ENCODE measurements around the gene ZNF552. TPM values are rescaled to one million over a fixed set of nuclear protein-coding genes. Genes with fewer than 3 reads are reported as not detected.

The ZNF552 gene
- total RNA-seq, 4 donors from 2014 or later = 1.2 to 2.3 (median 1.8) TPM

DNA sequence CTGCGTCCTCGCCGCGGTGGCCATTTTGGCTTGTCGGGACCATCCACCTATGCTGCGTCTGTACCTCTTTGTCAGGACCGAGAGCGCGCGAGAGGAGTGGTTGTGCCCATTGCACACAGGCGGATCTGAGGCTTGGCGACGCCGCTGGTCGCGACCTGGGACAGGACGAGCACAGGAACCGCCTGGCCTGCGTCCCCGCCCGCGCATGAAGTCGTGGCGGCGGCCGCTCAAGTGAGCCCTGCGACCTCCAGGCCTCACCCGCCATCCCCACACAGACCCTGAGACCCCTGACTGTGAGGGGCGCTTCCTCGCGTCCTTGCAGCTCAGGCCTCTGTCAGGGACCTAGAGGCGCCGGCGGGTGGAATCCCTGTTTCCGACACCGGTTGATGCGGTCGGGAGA, 28.4 kb downstream of the ZNF552 start:
- intact Hi-C loops (cut with DNase I; ENCODE audit: low total_unique reads) (no loop called here), in situ Hi-C loops (cut with MboI; ENCODE audit: low sequenced_read_pairs in 4 of 4) (no loop called here)
- TF ChIP-seq POLR2A (IDR thresholded peaks at IDR 0.05) (no peak), CTCF (IDR thresholded peaks at IDR 0.05 in 4 of 5, conservative IDR thresholded peaks at IDR 0.05 in 1 of 5) (no peak)
- no peaks in the 10 kb centered on the region for H3K27me3 ChIP-seq
- H3K4me1 ChIP-seq = no peaks in the 10 kb centered on the region
- peaks cover 0 to 44% of the 10 kb centered on the region in 2 donors for H3K36me3 ChIP-seq
- H3K9me3 ChIP-seq = no peaks in the 10 kb centered on the region
- no peak for ATAC-seq
- peak overlapping the region in 1 of 4 donors; percentile 12 for H3K27ac ChIP-seq
- no peak for DNase-seq
- no peak overlapping the region for H3K4me3 ChIP-seq

GRCh38 chr19:57779220-57779845, 35.4 kb downstream of the ZNF552 start:
- in situ Hi-C loops (cut with MboI; ENCODE audit: low sequenced_read_pairs in 4 of 4) (no loop called here), intact Hi-C loops (cut with DNase I; ENCODE audit: low total_unique reads) (no loop called here)
- H3K4me1 ChIP-seq = peaks cover 0 to 5% of the 10 kb centered on the region in 2 donors
- H3K4me3 ChIP-seq = no peak overlapping the region
- DNase-seq (no peak), ATAC-seq (no peak)
- no peak overlapping the region for H3K27ac ChIP-seq
- no peaks in the 10 kb centered on the region for H3K27me3 ChIP-seq
- H3K36me3 ChIP-seq = peaks cover 12 to 68% of the 10 kb centered on the region in 2 donors
- H3K9me3 ChIP-seq = peaks cover 0 to 5% (median 0%) of the 10 kb centered on the region in 3 donors
- TF ChIP-seq CTCF (IDR thresholded peaks at IDR 0.05 in 4 of 5, conservative IDR thresholded peaks at IDR 0.05 in 1 of 5) = no peak
- TF ChIP-seq POLR2A (IDR thresholded peaks at IDR 0.05) = no peak

DNA sequence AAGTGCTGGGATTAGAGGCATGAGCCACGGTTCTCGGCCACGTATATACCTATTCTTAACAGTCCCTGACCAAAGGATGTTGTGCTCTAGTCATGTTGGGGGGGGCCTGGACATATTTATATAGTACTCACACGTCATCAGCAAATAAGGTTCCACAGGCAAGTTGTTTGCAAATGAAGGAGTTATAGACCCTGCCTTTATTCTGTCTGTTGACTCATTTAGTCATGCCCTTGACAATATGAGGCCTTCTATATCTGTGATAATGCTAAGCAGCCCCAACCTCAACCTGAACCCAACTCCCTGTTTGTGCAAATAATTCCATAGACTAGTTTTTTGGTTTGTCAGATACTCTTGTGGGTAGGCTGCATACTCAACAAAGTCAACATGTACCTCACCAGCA, 36.4 kb downstream of the ZNF552 start:
- no peak for TF ChIP-seq CTCF (IDR thresholded peaks at IDR 0.05 in 4 of 5, conservative IDR thresholded peaks at IDR 0.05 in 1 of 5)
- TF ChIP-seq POLR2A (IDR thresholded peaks at IDR 0.05) = no peak
- Histone ChIP-seq H3K36me3 (peaks cover 12 to 72% of the 10 kb centered on the region in 2 donors), H3K9me3 (peaks cover 0 to 5% (median 0%) of the 10 kb centered on the region in 3 donors), H3K27me3 (no peaks in the 10 kb centered on the region), H3K27ac (peak overlapping the region in 1 of 4 donors; percentile 93), H3K4me1 (peaks cover 0 to 13% of the 10 kb centered on the region in 2 donors), H3K4me3 (no peak overlapping the region)
- intact Hi-C loops (cut with DNase I; ENCODE audit: low total_unique reads) (no loop called here), in situ Hi-C loops (cut with MboI; ENCODE audit: low sequenced_read_pairs in 4 of 4) (no loop called here)
- ATAC-seq (no peak), DNase-seq (no peak)

DNA sequence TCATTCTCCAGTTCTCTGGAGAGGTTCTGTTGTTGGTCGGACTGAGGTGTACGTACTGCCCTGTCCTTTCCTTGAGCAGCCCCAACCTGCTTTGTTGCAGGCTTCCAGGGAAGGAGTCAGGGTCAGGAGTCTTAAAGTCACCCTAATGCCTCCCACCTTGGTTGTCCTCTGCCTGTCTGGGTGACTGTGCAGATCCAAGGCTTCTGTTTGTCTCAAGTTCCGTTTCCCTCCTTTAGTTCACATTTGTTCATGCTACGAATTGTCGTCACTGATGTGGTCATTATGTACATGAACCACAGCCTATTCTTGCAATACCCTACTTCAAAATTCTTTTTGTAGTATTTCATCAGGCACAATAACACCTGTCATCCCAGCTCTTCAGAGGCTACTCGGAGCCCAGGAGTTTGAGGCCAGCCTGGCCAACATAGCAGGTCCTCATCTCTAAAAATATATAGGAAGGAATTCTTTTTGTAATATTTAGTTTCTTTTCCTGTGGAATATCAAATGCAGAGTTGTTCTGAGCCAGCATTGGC, 37.9 kb downstream of the ZNF552 start:
- Histone ChIP-seq H3K27ac (peak overlapping the region; percentile 25 to 93 (median 55)), H3K9me3 (peaks cover 0 to 5% (median 0%) of the 10 kb centered on the region in 3 donors), H3K4me1 (peaks cover 0 to 25% of the 10 kb centered on the region in 2 donors), H3K36me3 (peaks cover 12 to 76% of the 10 kb centered on the region in 2 donors), H3K27me3 (no peaks in the 10 kb centered on the region), H3K4me3 (no peak overlapping the region)
- TF ChIP-seq POLR2A (IDR thresholded peaks at IDR 0.05) = no peak
- ATAC-seq = peak in 1 of 2 donors; percentile 30
- intact Hi-C loops (cut with DNase I; ENCODE audit: low total_unique reads) = no loop called here
- in situ Hi-C loops (cut with MboI; ENCODE audit: low sequenced_read_pairs in 4 of 4) = no loop called here
- DNase-seq = no peak

GRCh38 chr19:57773488-57773887, 41.2 kb downstream of the ZNF552 start:
- DNase-seq (peak in 1 of 2 donors; percentile 61), ATAC-seq (peak; percentile 83 to 88)
- Histone ChIP-seq H3K9me3 (no peaks in the 10 kb centered on the region), H3K27me3 (no peaks in the 10 kb centered on the region), H3K36me3 (peaks cover 0 to 50% of the 10 kb centered on the region in 2 donors), H3K27ac (peak overlapping the region; percentile 33 to 93 (median 70)), H3K4me1 (peaks cover 17 to 41% of the 10 kb centered on the region in 2 donors), H3K4me3 (peak overlapping the region in 1 of 4 donors; percentile 13)
- in situ Hi-C loops (cut with MboI; ENCODE audit: low sequenced_read_pairs in 4 of 4) = no loop called here
- intact Hi-C loops (cut with DNase I; ENCODE audit: low total_unique reads) = no loop called here
- TF ChIP-seq CTCF (IDR thresholded peaks at IDR 0.05 in 4 of 5, conservative IDR thresholded peaks at IDR 0.05 in 1 of 5) = no peak
- TF ChIP-seq POLR2A (IDR thresholded peaks at IDR 0.05) = no peak

Data from gastrocnemius medialis (tissue), 4 donors.